SK-N-SH treated with all-trans-retinoic acid at 6 μM for 48 hours (cell line): ENCODE data around the gene INPP4B.

ENCODE experiments used
- ATAC-seq: fragments of 200-7000 bp; cut with Tn5 transposase; 3 replicates; pipeline ENCODE4 v1.9.1; 2020; ENCODE audit warnings: mild to moderate bottlenecking, moderate library complexity
- ARNTL ChIP-seq: fragments of 450-650 bp; formaldehyde crosslinking; IDR thresholded peaks from 2 replicates; pipeline ENCODE4 v1.5.0; 2020; ENCODE audit warnings: low read depth, mild to moderate bottlenecking, moderate library complexity, borderline replicate concordance
- BACH2 ChIP-seq: fragments of 250-450 bp; sonication (Bioruptor Pico); IDR thresholded peaks from 2 replicates; pipeline ENCODE4 v1.9.0; 2021; ENCODE audit warnings: mild to moderate bottlenecking, borderline replicate concordance
- CSDC2 ChIP-seq: fragments of 250-450 bp; sonication (Bioruptor Pico); IDR thresholded peaks from 2 replicates; pipeline ENCODE4 v1.5.0; 2020; ENCODE audit warnings: mild to moderate bottlenecking, moderate library complexity
- GLIS3 ChIP-seq: fragments of 250-450 bp; sonication (Bioruptor Pico); IDR thresholded peaks from 2 replicates; pipeline ENCODE4 v1.5.0; 2020; ENCODE audit warnings: mild to moderate bottlenecking, moderate library complexity
- ISL1 ChIP-seq: fragments of 250-450 bp; sonication (Bioruptor Pico); IDR thresholded peaks from 2 replicates; pipeline ENCODE4 v2.1.2; 2022; ENCODE audit warnings: mild to moderate bottlenecking, moderate library complexity
- OSR1 ChIP-seq: fragments of 250-450 bp; sonication (Bioruptor Pico); IDR thresholded peaks from 2 replicates; pipeline ENCODE4 v1.8.0; 2022; ENCODE audit warnings: moderate library complexity, mild to moderate bottlenecking, inconsistent platforms
- POU6F1 ChIP-seq: fragments of 250-450 bp; sonication (Bioruptor Pico); IDR thresholded peaks from 2 replicates; pipeline ENCODE4 v1.8.0; 2021; ENCODE audit warnings: low read depth, mild to moderate bottlenecking, moderate library complexity, borderline replicate concordance
- PPARA ChIP-seq: fragments of 250-450 bp; sonication (Bioruptor Pico); IDR thresholded peaks from 2 replicates; pipeline ENCODE4 v1.5.0; 2020; ENCODE audit warnings: mild to moderate bottlenecking, borderline replicate concordance
- RARB ChIP-seq: fragments of 250-450 bp; sonication (Bioruptor Pico); IDR thresholded peaks from 2 replicates; pipeline ENCODE4 v1.8.0; 2021; ENCODE audit warnings: mild to moderate bottlenecking, moderate library complexity
- SNAI2 ChIP-seq: fragments of 250-450 bp; sonication (Bioruptor Pico); IDR thresholded peaks from 2 replicates; pipeline ENCODE4 v1.5.0; 2020; ENCODE audit warnings: mild to moderate bottlenecking, moderate library complexity
- TCF4 ChIP-seq: fragments of 250-450 bp; sonication (Bioruptor Pico); IDR thresholded peaks from 2 replicates; pipeline ENCODE4 v1.8.0; 2021; ENCODE audit warnings: mild to moderate bottlenecking, moderate library complexity, borderline replicate concordance
- TOX ChIP-seq: fragments of 250-450 bp; sonication (Bioruptor Pico); IDR thresholded peaks from 2 replicates; pipeline ENCODE4 v1.8.0; 2021; ENCODE audit warnings: mild to moderate bottlenecking, moderate library complexity, borderline replicate concordance
- ZFP30 ChIP-seq: fragments of 450-650 bp; formaldehyde crosslinking; IDR thresholded peaks from 2 replicates; pipeline ENCODE4 v1.5.0; 2022; ENCODE audit warnings: mild to moderate bottlenecking, moderate library complexity
- ZNF565 ChIP-seq: fragments of 450-650 bp; formaldehyde crosslinking; conservative IDR thresholded peaks from 2 replicates; pipeline ENCODE4 v1.5.0; 2020; ENCODE audit warnings: low read depth, mild to moderate bottlenecking, moderate library complexity
- ZNF70 ChIP-seq: fragments of 450-650 bp; formaldehyde crosslinking; IDR thresholded peaks from 2 replicates; pipeline ENCODE4 v1.5.0; 2020; ENCODE audit warnings: mild to moderate bottlenecking, moderate library complexity
- ZNF8 ChIP-seq: fragments of 450-650 bp; formaldehyde crosslinking; IDR thresholded peaks from 2 replicates; pipeline ENCODE4 v1.5.0; 2020; ENCODE audit warnings: mild to moderate bottlenecking, moderate library complexity
- TF ChIP-seq, protein P1 (sequence below): fragments of 250-450 bp; sonication (Bioruptor Pico); IDR thresholded peaks from 2 replicates; pipeline ENCODE4 v1.5.0; 2020; ENCODE audit warnings: mild to moderate bottlenecking, moderate library complexity
- TF ChIP-seq, protein P2 (sequence below): fragments of 250-450 bp; sonication (Bioruptor Pico); IDR thresholded peaks from 2 replicates; pipeline ENCODE4 v1.5.1; 2020; ENCODE audit warnings: low read depth, mild to moderate bottlenecking, moderate library complexity
- TF ChIP-seq, protein P3 (sequence below): fragments of 250-450 bp; sonication (Bioruptor Pico); IDR thresholded peaks from 2 replicates; pipeline ENCODE4 v1.8.0; 2020; ENCODE audit warnings: mild to moderate bottlenecking, moderate library complexity, borderline replicate concordance
- TF ChIP-seq, protein P4 (sequence below): fragments of 250-450 bp; sonication (Bioruptor Pico); IDR thresholded peaks from 2 replicates; pipeline ENCODE4 v1.5.1; 2021; ENCODE audit warnings: mild to moderate bottlenecking, moderate library complexity

INPP4B gene

DNA sequence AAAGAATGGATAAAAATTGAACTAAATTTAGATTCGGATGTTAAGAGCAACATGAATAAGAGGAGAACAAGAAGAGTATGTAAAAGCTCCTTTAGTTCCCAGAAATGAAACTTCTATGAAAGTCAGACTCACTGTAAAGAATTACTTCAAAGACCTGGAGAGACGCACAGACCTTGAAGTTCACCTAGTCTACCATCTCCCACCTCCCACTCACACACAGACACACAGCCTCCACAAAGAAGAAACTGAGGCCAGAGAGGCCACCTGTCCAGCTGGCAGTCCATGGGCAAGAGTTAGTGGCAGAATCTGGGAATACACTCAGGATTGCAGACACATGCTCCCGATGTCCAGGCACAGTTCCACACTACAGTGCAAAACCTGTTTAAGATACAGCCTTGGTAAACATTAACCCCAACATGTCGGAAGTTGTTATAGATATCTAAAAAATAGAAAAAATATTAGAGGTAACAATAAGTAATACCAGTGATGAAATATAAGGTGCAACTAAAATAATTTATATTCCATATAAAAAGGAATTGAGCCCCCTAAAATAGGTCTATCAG, 288.8 kb downstream of the INPP4B start (continued):
- TF ChIP-seq BACH2 (no peak), OSR1 (CRISPR knock-in tag) (no peak), TCF4 (CRISPR knock-in tag) (no peak)

DNA sequence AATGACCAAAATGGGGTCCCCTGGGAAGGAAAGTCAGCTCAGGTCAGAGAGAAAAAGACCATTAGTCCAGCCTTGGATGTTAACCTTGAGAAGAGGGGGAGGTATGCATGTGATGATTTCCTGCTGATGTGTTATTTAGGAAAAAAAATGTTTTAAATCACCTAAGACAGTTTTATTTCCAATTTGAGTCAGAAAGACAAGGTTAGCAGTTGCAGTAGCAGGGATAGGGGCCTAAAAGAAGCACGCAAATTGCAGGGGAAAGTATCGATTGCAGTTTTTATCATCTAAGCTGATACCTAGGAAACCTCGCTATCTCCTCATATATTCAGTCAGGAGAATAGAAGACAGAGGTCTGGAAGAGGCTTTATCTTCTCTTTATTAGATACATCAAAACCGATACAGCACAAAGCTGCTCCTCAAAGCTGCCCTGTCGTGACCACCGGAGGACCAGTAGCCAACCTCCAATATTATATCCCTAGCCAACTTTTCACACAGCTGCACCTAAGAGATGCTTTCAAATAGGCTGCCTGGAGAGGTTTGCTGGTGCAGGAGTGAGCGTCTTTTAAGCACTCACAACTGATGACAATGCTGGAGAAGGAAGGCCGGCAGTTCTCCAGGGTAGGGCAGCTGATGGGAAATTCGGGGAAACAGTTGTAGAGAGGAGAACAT, 289.4 kb downstream of the INPP4B start:
- ATAC-seq, result no peak
- no peak for TF ChIP-seq ZNF70 (CRISPR knock-in tag)
- no peak for TF ChIP-seq ZNF8 (CRISPR knock-in tag)
- no peak for TF ChIP-seq ARNTL (CRISPR knock-in tag)
- TF ChIP-seq GLIS3, result no peak
- TF ChIP-seq SNAI2 (CRISPR knock-in tag), result no peak
- TF ChIP-seq BACH2, result no peak

DNA sequence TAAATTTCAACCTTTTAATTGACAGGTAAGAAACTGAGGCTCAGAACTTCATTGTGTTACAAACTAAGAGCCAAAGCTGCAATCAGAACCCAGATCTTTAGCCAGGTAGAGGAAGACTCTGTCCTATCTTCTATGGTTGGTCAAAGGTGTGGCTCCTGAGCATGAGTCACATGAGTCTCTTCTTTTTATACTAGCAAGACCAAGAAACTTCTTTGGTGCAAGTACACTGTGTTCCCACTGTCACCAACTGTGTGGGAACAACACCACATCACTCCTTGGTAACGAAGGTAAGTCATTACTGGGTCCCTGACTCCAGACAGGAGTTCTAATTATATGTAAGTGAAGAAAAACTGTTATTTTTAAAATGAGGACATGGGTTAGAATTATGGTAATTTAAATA, 290.1 kb downstream of the INPP4B start:
- TF ChIP-seq, protein P1, sequence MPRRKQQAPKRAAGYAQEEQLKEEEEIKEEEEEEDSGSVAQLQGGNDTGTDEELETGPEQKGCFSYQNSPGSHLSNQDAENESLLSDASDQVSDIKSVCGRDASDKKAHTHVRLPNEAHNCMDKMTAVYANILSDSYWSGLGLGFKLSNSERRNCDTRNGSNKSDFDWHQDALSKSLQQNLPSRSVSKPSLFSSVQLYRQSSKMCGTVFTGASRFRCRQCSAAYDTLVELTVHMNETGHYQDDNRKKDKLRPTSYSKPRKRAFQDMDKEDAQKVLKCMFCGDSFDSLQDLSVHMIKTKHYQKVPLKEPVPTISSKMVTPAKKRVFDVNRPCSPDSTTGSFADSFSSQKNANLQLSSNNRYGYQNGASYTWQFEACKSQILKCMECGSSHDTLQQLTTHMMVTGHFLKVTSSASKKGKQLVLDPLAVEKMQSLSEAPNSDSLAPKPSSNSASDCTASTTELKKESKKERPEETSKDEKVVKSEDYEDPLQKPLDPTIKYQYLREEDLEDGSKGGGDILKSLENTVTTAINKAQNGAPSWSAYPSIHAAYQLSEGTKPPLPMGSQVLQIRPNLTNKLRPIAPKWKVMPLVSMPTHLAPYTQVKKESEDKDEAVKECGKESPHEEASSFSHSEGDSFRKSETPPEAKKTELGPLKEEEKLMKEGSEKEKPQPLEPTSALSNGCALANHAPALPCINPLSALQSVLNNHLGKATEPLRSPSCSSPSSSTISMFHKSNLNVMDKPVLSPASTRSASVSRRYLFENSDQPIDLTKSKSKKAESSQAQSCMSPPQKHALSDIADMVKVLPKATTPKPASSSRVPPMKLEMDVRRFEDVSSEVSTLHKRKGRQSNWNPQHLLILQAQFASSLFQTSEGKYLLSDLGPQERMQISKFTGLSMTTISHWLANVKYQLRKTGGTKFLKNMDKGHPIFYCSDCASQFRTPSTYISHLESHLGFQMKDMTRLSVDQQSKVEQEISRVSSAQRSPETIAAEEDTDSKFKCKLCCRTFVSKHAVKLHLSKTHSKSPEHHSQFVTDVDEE (CRISPR knock-in tag), result no peak
- TF ChIP-seq ZFP30 (no peak), CSDC2 (CRISPR knock-in tag) (no peak), BACH2 (no peak), ARNTL (CRISPR knock-in tag) (no peak), RARB (no peak), TOX (no peak), ZNF565 (CRISPR knock-in tag) (no peak), ZNF8 (CRISPR knock-in tag) (no peak), PPARA (CRISPR knock-in tag) (no peak), ISL1 (CRISPR knock-in tag) (no peak), TCF4 (CRISPR knock-in tag) (no peak), POU6F1 (CRISPR knock-in tag) (no peak), SNAI2 (CRISPR knock-in tag) (no peak), OSR1 (CRISPR knock-in tag) (no peak)
- TF ChIP-seq, protein P2, sequence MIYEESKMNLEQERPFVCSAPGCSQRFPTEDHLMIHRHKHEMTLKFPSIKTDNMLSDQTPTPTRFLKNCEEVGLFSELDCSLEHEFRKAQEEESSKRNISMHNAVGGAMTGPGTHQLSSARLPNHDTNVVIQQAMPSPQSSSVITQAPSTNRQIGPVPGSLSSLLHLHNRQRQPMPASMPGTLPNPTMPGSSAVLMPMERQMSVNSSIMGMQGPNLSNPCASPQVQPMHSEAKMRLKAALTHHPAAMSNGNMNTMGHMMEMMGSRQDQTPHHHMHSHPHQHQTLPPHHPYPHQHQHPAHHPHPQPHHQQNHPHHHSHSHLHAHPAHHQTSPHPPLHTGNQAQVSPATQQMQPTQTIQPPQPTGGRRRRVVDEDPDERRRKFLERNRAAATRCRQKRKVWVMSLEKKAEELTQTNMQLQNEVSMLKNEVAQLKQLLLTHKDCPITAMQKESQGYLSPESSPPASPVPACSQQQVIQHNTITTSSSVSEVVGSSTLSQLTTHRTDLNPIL (CRISPR knock-in tag), result no peak
- TF ChIP-seq, protein P3, sequence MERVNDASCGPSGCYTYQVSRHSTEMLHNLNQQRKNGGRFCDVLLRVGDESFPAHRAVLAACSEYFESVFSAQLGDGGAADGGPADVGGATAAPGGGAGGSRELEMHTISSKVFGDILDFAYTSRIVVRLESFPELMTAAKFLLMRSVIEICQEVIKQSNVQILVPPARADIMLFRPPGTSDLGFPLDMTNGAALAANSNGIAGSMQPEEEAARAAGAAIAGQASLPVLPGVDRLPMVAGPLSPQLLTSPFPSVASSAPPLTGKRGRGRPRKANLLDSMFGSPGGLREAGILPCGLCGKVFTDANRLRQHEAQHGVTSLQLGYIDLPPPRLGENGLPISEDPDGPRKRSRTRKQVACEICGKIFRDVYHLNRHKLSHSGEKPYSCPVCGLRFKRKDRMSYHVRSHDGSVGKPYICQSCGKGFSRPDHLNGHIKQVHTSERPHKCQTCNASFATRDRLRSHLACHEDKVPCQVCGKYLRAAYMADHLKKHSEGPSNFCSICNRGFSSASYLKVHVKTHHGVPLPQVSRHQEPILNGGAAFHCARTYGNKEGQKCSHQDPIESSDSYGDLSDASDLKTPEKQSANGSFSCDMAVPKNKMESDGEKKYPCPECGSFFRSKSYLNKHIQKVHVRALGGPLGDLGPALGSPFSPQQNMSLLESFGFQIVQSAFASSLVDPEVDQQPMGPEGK (CRISPR knock-in tag), result no peak
- ATAC-seq, result no peak

DNA sequence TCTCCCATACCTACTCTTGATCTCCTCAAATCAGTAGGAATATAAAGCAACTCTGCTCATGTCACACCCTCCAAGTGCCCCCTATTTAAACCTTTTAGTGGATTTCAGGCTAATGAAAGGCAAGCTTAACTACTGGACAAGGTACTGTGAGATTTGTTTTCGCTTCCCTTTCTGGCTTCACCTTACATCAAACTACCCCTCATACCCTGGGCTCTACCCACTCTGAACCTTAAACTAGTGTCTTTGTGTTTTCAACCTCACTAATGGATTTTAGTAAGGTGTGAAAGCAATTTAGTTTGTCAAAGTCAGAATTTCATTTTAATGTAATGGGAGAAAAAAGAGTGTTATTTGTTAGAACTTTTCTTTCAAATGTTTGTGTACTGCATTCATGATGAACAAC, 291.7 kb downstream of the INPP4B start:
- ATAC-seq, result no peak
- TF ChIP-seq ZFP30 (no peak), ZNF70 (CRISPR knock-in tag) (no peak), BACH2 (no peak), POU6F1 (CRISPR knock-in tag) (no peak), ZNF8 (CRISPR knock-in tag) (no peak), SNAI2 (CRISPR knock-in tag) (no peak), ARNTL (CRISPR knock-in tag) (no peak), ZNF565 (CRISPR knock-in tag) (no peak), ISL1 (CRISPR knock-in tag) (no peak)
- TF ChIP-seq, protein P4, sequence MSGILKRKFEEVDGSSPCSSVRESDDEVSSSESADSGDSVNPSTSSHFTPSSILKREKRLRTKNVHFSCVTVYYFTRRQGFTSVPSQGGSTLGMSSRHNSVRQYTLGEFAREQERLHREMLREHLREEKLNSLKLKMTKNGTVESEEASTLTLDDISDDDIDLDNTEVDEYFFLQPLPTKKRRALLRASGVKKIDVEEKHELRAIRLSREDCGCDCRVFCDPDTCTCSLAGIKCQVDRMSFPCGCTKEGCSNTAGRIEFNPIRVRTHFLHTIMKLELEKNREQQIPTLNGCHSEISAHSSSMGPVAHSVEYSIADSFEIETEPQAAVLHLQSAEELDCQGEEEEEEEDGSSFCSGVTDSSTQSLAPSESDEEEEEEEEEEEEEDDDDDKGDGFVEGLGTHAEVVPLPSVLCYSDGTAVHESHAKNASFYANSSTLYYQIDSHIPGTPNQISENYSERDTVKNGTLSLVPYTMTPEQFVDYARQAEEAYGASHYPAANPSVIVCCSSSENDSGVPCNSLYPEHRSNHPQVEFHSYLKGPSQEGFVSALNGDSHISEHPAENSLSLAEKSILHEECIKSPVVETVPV, result no peak
- TF ChIP-seq, protein P3 (CRISPR knock-in tag), result no peak
